Measurements from ENCODE around the gene DYRK3.
A peak's percentile ranks its signal among the peaks of the same experiment; 100 is the strongest.

The DYRK3 gene

GRCh38 chr1:206684478-206685333, 49.4 kb downstream of the DYRK3 start, which contains the start of gene MAPKAPK2:
MAPKAPK2 (plus strand) TSS chr1:206684905; CDS start chr1:206685230, 325 bp downstream.
- peak; percentile 41 to 52 for DNase-seq

GRCh38 chr1:206685334-206685768, 50.0 kb downstream of the DYRK3 start:
- DNase-seq, result peak in 1 of 2 experiments; percentile 19

GRCh38 chr1:206685769-206686477, 50.6 kb downstream of the DYRK3 start:
- peak; percentile 77 to 78 for DNase-seq

GRCh38 chr1:206686478-206687249, 51.3 kb downstream of the DYRK3 start:
- DNase-seq, result peak; percentile 32 to 41

- no peak for DNase-seq
Measured at GRCh38 chr1:206687251-206687914, 52.0 kb downstream of the DYRK3 start.

- DNase-seq, result no peak
Measured at GRCh38 chr1:206687915-206688442, 52.6 kb downstream of the DYRK3 start.

- no peak for DNase-seq
Measured at GRCh38 chr1:206690516-206690915, 55.2 kb downstream of the DYRK3 start.

- DNase-seq, result no peak
Measured at GRCh38 chr1:206691604-206692003, 56.3 kb downstream of the DYRK3 start.

GRCh38 chr1:206693029-206693428, 57.7 kb downstream of the DYRK3 start:
- no peak for DNase-seq

- DNase-seq, result no peak
Measured at GRCh38 chr1:206693592-206693991, 58.3 kb downstream of the DYRK3 start.

- DNase-seq, result no peak
Measured at GRCh38 chr1:206694171-206695124, 59.1 kb downstream of the DYRK3 start.

- no peak for DNase-seq
Measured at GRCh38 chr1:206695733-206696132, 60.4 kb downstream of the DYRK3 start.

- DNase-seq, result no peak
Measured at GRCh38 chr1:206696812-206697585, 61.7 kb downstream of the DYRK3 start.

GRCh38 chr1:206698011-206698410, 62.7 kb downstream of the DYRK3 start:
- DNase-seq, result no peak

Data from Kasumi-1 (cell line).